PC-9 (cell line): ENCODE data around the gene DBX2. TPM values are rescaled to one million over a fixed set of nuclear protein-coding genes. Genes with fewer than 3 reads are reported as not detected.

Experiments used
- BruUV-seq: library from RNA; stranded (reverse); fragments of 400-500 nt; replicated peaks from 2 replicates; lab custom pipeline; 2021; lab: Mats Ljungman, UMichigan
- CTCF ChIA-PET: fragments of 300-600 bp; sonication (Branson Sonifier 250); formaldehyde crosslinking; loops from one replicate; lab custom pipeline; 2022; ENCODE audit warnings: antibody characterized with exemption; lab: Charles Lee
- POLR2A ChIA-PET: fragments of 300-600 bp; sonication (Branson Sonifier 250); formaldehyde crosslinking; loops from one replicate; lab custom pipeline; 2022; ENCODE audit warnings: antibody characterized with exemption; ENCODE audit not compliant: unreplicated experiment; lab: Charles Lee
- DNase-seq, 2 experiments: peaks; one replicate each; pipeline versions ENCODE4 v3.0.0 to v3.0.0-alpha.2; 2015 to 2022; ENCODE audit warnings: mixed read lengths in 1 of 2
- H2AFZ ChIP-seq: fragments of 200-600 bp; sonication (generic); 2 replicates; pipeline ENCODE4 v1.8.1; 2017; ENCODE audit warnings: antibody characterized with exemption
- H3F3A ChIP-seq: fragments of 200-600 bp; sonication (generic); 2 replicates; pipeline ENCODE4 v1.8.1; 2017; ENCODE audit warnings: antibody characterized with exemption, mild to moderate bottlenecking, low read depth; ENCODE audit not compliant: insufficient read depth
- H3K27ac ChIP-seq: fragments of 200-600 bp; sonication (generic); 2 replicates; pipeline ENCODE4 v1.6.1; 2016; ENCODE audit warnings: mixed run types
- H3K27me3 ChIP-seq: fragments of 200-600 bp; sonication (generic); 2 replicates; pipeline ENCODE4 v1.6.1; 2016; ENCODE audit warnings: low read depth, mixed run types; ENCODE audit not compliant: insufficient read depth
- H3K36me3 ChIP-seq: fragments of 200-600 bp; sonication (generic); 2 replicates; pipeline ENCODE4 v1.6.1; 2016; ENCODE audit warnings: low read depth, mixed run types
- H3K4me1 ChIP-seq: fragments of 200-600 bp; sonication (generic); replicated peaks from 2 replicates; pipeline ENCODE4 v1.6.1; 2016; ENCODE audit warnings: mixed run types; ENCODE audit not compliant: insufficient read depth
- H3K4me2 ChIP-seq: fragments of 200-600 bp; sonication (generic); 2 replicates; pipeline ENCODE4 v1.6.1; 2017; ENCODE audit warnings: mixed run types
- H3K4me3 ChIP-seq: fragments of 200-600 bp; sonication (generic); 2 replicates; pipeline ENCODE4 v1.6.1; 2016; ENCODE audit warnings: mixed run types
- H3K79me2 ChIP-seq: fragments of 200-600 bp; sonication (generic); 2 replicates; pipeline ENCODE4 v1.6.1; 2017; ENCODE audit warnings: low read depth, mixed run types
- H3K9me2 ChIP-seq: fragments of 200-600 bp; sonication (generic); 2 replicates; pipeline ENCODE4 v1.8.1; 2017; ENCODE audit warnings: mild to moderate bottlenecking; ENCODE audit not compliant: insufficient read depth
- H3K9me3 ChIP-seq: fragments of 200-600 bp; sonication (generic); 2 replicates; pipeline ENCODE4 v1.8.1; 2016; ENCODE audit warnings: low read depth; ENCODE audit not compliant: insufficient read depth
- H4K20me1 ChIP-seq: fragments of 200-600 bp; sonication (generic); 2 replicates; pipeline ENCODE4 v1.8.1; 2017; ENCODE audit not compliant: insufficient read depth
- EZH2 ChIP-seq: fragments of 200-600 bp; sonication (generic); IDR thresholded peaks from 2 replicates; pipeline ENCODE4 v1.8.0; 2017; ENCODE audit warnings: antibody characterized with exemption, low read depth
- intact Hi-C: fragments of 100-400 bp; cut with micrococcal nuclease; formaldehyde crosslinking; loops from one replicate; pipeline ENCODE4 v1.10.0; 2022; ENCODE audit not compliant: unreplicated experiment
- total RNA-seq: library from RNA; stranded (reverse); gene quantifications from 2 replicates; pipeline ENCODE4 v1.2.3, GENCODE V29; 2021
- TF ChIP-seq, protein P1 (sequence below): fragments of 200-600 bp; sonication (generic); conservative IDR thresholded peaks from 2 replicates; pipeline ENCODE4 v1.6.1; 2017; ENCODE audit warnings: mixed run types, antibody characterized with exemption, mild to moderate bottlenecking, moderate library complexity

The DBX2 gene
- total RNA-seq, 1 experiment from 2014 or later, result not detected

DNA sequence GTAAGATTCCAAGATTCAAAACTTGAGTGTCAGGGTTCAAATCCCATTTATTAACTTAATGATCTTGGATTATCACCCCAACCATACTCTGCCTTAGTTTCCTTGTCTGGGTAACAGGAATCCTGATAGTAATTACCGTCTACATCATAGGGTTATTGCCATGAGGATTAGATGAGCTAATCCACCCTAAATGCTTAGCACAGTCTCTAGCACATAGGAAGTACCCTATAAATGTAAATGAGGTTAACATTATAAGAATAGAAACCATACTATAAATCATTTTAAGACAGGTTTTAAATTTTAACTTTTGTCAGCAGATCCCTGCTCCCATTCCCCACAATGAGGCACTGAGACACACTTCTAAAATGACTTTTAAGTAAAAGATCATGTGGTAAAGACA lies 36.5 kb downstream of the DBX2 start:
- no peaks in the 10 kb centered on the region for H3F3A ChIP-seq
- TF ChIP-seq EZH2, result no peak
- TF ChIP-seq, protein P1, sequence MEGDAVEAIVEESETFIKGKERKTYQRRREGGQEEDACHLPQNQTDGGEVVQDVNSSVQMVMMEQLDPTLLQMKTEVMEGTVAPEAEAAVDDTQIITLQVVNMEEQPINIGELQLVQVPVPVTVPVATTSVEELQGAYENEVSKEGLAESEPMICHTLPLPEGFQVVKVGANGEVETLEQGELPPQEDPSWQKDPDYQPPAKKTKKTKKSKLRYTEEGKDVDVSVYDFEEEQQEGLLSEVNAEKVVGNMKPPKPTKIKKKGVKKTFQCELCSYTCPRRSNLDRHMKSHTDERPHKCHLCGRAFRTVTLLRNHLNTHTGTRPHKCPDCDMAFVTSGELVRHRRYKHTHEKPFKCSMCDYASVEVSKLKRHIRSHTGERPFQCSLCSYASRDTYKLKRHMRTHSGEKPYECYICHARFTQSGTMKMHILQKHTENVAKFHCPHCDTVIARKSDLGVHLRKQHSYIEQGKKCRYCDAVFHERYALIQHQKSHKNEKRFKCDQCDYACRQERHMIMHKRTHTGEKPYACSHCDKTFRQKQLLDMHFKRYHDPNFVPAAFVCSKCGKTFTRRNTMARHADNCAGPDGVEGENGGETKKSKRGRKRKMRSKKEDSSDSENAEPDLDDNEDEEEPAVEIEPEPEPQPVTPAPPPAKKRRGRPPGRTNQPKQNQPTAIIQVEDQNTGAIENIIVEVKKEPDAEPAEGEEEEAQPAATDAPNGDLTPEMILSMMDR, result no peak
- H4K20me1 ChIP-seq, result no peaks in the 10 kb centered on the region
- H3K4me2 ChIP-seq, result no peak overlapping the region
- no peaks in the 10 kb centered on the region for H3K79me2 ChIP-seq
- H2AFZ ChIP-seq, result no peak overlapping the region
- CTCF ChIA-PET, result no interaction called here
- no peak for DNase-seq
- H3K4me1 ChIP-seq, result no peaks in the 10 kb centered on the region
- POLR2A ChIA-PET, result no interaction called here
- H3K27ac ChIP-seq, result no peak overlapping the region
- H3K9me2 ChIP-seq, result 0 out of 2 replicates have a peak, but pooled peaks cover 3% of the 10 kb centered on the region
- H3K27me3 ChIP-seq, result no peaks in the 10 kb centered on the region
- H3K9me3 ChIP-seq, result no peaks in the 10 kb centered on the region
- H3K4me3 ChIP-seq, result no peak overlapping the region
- H3K36me3 ChIP-seq, result no peaks in the 10 kb centered on the region
- no TSS peak for BruUV-seq
- intact Hi-C loops, result no loop called here

DNA sequence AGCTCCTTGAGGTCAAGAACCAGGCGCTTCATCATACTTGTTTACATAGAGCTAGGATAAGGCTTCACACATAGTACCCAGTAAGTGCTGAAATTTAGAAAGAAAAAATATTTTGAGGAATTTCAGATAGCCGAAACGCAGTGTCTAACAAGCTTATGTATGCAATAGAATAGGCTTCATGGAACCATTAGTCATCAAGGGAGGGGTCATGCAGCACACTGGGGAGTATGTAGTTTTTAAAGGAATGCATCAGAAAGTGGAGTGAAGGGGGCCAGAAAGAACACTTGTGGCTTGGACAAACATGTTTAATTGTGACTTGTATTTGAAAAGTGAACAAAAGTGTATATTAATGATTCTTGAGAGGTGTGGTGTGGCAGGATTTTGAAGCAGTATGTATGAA lies 38.1 kb downstream of the DBX2 start:
- no peak overlapping the region for H3K27ac ChIP-seq
- no peak overlapping the region for H3K4me3 ChIP-seq
- H3K79me2 ChIP-seq, result no peaks in the 10 kb centered on the region
- no peaks in the 10 kb centered on the region for H4K20me1 ChIP-seq
- H3K9me3 ChIP-seq, result no peaks in the 10 kb centered on the region
- intact Hi-C loops, result no loop called here
- ChIA-PET POLR2A (no interaction called here), CTCF (no interaction called here)
- H3F3A ChIP-seq, result no peaks in the 10 kb centered on the region
- 0 out of 2 replicates have a peak, but pooled peaks cover 3% of the 10 kb centered on the region for H3K9me2 ChIP-seq
- no peaks in the 10 kb centered on the region for H3K36me3 ChIP-seq
- H2AFZ ChIP-seq, result no peak overlapping the region
- no peak for TF ChIP-seq EZH2
- TF ChIP-seq, protein P1, result no peak
- H3K27me3 ChIP-seq, result no peaks in the 10 kb centered on the region
- no TSS peak for BruUV-seq
- H3K4me2 ChIP-seq, result no peak overlapping the region
- DNase-seq, result no peak
- H3K4me1 ChIP-seq, result no peaks in the 10 kb centered on the region

DNA sequence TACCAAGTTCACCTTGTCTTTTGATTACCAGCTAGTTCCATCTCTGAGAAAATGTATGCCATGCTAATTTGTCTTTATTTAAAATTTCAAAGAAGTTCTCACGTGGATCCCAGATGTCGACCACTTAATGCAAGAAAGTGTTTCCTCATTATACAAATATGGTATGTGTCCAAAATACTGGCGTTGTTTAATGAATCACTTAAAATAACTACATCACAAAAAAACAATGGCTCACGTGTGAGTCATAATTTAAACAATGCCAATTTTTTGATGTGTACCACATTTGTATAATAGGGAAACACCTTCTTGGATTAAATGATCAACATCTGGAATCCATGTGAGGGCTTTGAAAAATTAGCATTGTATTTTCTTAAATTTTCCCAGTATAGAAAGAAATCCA lies 40.8 kb downstream of the DBX2 start:
- no TSS peak for BruUV-seq
- Histone ChIP-seq H3K9me2 (0 out of 2 replicates have a peak, but pooled peaks cover 3% of the 10 kb centered on the region), H4K20me1 (no peaks in the 10 kb centered on the region), H3K79me2 (no peaks in the 10 kb centered on the region), H3K36me3 (no peaks in the 10 kb centered on the region), H3K4me3 (no peak overlapping the region), H3K27me3 (no peaks in the 10 kb centered on the region), H3K4me1 (no peaks in the 10 kb centered on the region), H2AFZ (no peak overlapping the region), H3K4me2 (no peak overlapping the region), H3F3A (no peaks in the 10 kb centered on the region), H3K27ac (no peak overlapping the region), H3K9me3 (no peaks in the 10 kb centered on the region)
- intact Hi-C loops, result no loop called here
- POLR2A ChIA-PET, result no interaction called here
- CTCF ChIA-PET, result no interaction called here
- TF ChIP-seq EZH2, result no peak
- TF ChIP-seq, protein P1, result no peak
- no peak for DNase-seq
